NCI-H526 treated with DMSO at 0.1 percent for 48 hours (cell line): ENCODE results near the gene SOCS3.

Experiments
- DNase-seq: peaks from one replicate; lab custom pipeline; 2025; lab: John Stamatoyannopoulos, UW

Gene SOCS3

GRCh38 chr17:78307887-78308638 is 51.8 kb downstream of the SOCS3 start:
- DNase-seq: no peak

DNA sequence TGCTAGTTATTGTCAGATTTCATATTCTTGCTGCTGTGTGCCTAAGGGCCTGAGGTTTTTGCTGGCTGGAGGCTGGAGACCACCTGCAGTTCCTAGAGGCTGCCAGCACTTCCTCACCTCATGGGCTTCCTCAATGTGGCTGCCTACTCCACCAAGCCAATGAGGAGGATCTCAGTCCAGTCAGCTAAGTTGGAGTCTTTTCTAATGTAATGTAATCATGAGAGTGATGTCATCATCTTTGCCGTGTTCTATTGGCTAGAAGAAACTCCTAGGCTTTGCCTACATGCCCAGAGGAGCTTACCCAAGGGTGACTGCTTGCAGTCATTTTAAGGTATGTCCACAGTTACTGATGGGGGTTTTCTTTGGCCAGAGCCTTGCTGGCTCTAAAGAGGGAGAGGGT is 53.0 kb downstream of the SOCS3 start:
- no peak for DNase-seq
